HG03103 (cell line): ENCODE results near the gene RGS10.

Source experiments
- ATAC-seq: cut with Tn5 transposase; IDR thresholded peaks from one replicate; pipeline ENCODE4 v1.9.1; 2021; ENCODE audit warnings: low read depth; ENCODE audit not compliant: unreplicated experiment

The RGS10 gene

DNA sequence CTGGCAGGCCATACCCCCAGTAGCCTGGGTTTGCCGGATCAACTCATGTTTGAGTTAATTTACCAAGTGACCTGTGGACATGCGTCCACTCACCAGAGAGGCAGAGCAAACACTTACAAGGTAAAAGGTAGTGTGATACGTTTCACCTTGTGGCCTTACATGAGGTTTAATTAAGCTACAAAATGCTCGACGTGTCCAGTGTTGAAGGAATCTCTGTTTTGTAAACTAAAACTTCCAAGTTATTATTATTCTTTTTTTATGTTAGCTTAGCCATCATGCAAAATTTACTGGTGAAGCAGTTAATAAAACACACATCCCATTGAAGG lies 42.9 kb downstream of the RGS10 start:
- ATAC-seq: no peak

DNA sequence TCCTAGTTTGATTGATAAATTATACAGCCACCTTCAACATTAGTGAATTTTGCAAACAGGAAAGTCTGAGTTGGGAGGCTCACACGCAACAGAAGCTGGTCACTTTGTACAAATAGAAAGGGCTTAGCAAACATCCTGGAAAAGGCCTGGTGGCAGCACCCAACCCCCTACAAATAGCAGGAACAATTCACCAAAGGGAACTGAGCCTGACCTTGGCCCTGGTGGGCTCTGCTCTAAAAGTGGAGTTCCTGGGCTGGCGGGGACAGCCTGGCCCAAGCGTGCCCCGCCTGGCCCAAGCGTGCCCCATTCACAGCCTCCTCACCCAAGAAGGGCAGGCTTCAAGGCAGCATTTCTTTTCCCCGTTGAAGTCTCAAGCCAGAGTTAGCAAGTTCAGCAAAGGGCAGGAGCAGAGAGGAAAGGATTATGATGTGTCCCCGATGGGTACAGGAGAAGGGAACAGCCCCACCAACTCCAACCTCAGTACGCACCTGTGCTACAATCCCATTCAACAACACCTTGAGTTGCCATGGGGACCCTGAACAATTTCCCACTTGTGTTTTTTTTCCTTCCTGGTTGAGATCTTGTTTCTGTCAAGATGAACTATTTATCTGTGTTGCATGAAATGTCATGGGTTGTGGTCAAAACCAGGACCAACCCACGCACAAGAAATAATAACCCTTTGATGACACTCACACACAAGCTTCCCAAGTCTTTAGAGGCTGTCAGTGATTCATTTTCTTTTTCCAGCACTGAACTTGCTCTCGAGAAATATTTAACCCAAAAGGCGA lies 43.4 kb downstream of the RGS10 start:
- no peak for ATAC-seq

- no peak for ATAC-seq
Measured at GRCh38 chr10:119497243-119497642, 45.3 kb downstream of the RGS10 start.

DNA sequence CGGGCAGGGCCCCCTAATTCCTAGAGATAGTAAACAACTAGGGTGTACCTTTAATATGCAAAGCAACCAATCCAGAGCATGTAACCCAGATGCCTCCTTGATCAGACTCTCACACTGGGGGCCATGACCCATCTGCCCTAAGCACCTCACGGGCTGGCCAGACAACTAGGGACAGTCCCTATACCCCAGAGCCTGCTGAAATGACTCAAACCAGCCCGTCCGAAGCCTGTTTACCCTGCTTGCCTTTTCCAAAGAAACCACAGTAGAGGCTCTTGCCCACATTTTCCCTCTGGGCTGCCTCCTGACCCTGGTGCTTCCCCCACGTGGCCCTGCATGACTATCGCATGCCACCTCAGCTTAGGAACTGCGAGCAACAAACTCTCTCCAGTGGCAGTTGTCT lies 46.2 kb downstream of the RGS10 start:
- ATAC-seq: peak; percentile 71

DNA sequence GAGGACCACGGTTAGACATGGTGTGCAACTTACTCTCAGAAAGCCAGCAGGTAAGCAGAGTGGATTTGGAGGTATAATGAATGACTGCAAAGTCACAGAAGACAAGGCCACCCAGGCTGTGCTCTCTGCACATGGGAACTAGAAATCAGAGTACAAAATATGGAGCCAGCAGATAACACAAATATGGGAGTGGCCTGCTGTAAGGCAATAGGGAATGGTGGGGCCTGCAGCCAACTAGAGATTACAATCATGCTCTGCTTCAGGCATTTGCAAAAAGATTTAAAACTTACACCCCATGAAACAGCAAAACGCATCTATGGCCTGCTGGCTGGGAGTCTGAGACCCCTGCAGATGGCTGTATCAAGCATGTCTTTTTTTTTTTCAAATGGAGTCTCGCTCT lies 47.0 kb downstream of the RGS10 start:
- ATAC-seq: no peak

DNA sequence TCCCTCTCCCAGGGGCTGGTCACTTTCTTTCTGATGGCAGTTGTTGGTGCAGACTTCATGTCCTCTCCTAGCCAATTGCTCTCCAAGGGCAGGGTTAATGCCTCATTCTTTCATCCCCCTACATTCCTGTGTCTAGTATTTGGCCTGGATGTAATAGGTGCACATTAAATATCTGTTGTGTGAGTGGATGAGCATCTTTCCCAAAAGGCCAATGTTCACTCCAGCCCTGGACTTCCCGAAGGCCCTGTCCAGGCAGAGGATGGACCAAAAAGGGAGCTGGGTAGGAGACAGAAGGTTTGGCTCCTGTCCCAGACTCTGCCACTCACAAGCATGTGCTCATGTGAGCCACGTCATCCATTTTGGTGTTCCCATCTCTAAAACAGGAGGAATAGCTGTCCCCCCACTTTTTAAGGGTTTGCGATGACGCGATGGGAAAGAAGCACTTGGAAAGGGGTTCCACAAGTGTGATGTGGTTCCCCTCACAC lies 47.5 kb downstream of the RGS10 start:
- ATAC-seq: no peak

GRCh38 chr10:119494236-119495020 lies 48.1 kb downstream of the RGS10 start:
- ATAC-seq: no peak

DNA sequence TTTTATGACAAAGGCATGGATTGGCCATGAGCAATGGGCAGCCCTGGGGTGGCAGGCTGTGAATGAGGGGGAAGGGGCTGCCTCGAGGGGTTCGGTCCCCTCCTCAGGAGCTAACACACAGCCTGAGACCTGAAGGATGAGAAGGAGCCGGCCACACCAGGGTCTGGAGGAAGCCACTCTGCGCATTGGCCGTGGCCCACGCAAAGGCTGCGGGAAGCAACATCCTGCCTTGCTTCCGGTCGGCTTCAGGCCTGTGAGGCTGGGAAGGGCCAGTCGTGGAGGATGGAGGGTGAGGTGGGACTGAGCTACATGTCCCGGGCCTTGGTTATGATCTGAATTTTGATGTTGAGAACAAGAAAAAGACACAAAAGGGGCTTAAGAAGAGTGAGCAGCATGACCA lies 49.4 kb downstream of the RGS10 start:
- ATAC-seq: no peak

DNA sequence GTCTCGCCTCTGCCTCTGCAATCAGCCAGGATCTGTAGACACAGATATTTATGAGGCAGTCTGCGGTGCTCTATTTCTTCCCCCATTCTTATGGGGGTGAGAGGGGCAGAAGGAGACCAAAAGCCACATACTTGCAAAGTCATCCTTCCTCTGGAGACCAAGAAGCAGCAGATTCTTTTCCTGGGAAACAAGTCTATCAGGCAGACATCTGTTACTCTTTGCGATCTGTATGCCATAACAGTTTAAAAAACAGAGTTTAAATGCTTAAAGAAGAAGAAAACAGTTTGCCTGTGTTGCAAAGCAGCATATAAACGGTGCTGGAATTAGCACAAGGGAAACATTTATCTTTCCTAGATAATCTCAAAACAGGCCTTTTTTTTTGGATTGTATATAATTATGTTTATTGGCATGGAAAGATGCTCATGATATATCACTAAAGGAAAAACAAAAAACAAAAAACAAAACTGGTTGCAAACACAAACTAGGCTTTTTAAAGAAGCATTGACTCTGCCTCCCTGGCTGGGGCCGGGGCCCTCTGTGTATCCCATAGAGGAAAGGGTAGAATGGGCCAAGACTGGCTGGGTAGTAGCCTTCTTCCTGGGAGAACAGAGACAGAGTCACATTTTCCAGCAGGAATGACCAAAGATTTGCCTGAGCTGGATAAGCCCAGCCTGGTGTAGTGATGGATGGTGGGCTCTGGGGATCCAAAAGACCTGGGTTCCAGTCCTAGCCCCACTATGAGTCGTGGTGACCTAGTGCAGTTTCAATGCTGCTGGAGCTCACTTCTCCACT lies 50.4 kb downstream of the RGS10 start:
- ATAC-seq: no peak

GRCh38 chr10:119489991-119490326 lies 52.6 kb downstream of the RGS10 start:
- no peak for ATAC-seq

DNA sequence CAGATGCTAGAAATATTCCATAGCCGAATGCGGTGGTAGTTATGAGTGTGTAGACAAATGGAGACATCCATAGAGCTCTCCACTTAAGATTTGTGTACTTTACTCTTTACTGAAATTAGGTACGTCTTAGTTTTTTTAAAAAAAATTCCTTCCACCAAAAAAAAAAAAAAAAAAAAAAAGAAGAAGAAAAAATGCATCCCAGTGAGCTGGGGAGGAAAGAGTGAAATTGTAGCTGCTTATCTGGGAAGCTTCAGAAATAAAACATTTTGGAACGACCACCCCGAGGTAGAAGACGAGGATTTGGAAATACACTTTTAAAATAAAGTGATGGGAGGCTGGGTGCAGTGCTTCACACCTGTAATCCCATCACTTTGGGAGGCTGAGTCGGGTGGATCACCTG lies 53.8 kb downstream of the RGS10 start:
- no peak for ATAC-seq

DNA sequence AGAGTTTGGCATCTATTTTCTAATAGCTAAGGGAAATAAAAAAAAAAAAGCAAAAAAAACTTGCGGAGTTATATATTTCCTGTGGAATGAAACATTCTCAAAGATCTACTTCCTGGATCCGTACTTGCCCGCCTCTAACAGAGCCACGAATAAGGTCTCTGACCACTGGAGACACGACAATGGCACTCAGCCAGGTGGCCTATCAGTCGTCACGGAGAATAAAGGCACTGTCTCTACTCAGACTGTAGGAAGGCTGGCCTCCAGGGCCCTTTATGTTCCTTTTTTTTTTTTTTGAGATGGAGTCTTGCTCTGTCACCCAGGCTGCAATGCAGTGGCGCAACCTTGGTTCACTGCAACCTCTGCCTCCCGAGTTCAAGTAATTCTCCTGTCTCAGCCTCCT lies 58.7 kb downstream of the RGS10 start:
- ATAC-seq: no peak

DNA sequence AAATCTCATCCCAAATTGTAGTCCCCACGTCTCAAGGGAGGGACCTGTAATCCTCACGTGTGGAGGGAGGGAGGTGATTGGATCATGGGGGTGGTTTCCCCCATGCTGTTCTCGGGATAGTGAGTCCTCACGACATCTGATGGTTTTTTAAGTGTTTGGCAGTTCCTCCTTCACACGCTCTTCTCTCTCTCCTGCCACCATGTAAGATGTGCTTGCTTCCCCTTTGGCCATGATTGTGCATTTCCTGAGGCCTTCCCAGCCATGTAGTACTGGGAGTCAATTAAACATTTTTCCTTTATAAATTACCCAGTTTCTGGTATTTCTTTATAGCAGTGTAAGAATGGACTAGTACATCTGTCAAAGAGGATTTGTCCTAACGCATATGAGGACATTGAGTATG lies 59.5 kb downstream of the RGS10 start:
- ATAC-seq: no peak

GRCh38 chr10:119481781-119482426 lies 60.6 kb downstream of the RGS10 start:
- no peak for ATAC-seq

DNA sequence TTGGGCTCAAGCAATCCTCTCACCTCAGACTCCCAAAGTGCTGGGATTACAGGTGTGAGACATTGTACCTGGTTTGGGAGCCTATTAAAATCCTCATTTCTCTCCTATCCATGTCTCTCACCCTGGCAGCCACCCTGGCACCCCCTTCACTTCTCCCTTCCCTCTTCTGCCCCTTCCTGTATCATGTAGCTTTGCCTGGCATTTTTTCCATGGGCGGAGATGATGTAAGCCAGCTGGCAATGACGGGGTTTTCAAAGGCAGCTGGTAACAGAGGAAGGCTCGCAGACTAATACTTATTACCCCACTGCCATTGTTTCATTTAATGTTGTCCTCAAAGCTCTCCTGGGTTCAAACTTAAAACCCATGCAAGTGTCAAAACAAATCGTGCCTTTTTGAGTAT lies 61.9 kb downstream of the RGS10 start:
- ATAC-seq: no peak

DNA sequence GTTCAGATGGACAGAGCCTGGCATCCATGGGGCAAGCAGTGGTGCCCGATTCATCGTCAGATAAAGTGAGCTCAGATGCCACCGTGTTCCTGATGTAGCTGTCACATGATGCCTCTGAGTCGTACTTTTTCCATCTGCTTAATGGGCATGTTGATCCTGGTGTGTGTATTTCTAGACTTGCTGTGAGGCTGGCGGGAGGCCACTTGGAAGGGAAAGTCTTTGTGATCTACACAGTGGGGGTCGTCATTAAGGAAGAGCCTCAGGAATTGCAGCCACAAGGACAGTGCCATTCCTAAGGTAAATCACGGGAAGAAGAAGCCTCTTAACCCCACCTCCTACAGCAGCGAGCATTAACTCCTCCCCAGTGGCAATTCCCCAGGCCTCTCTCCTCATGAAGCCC lies 63.0 kb downstream of the RGS10 start:
- ATAC-seq: no peak

GRCh38 chr10:119478811-119479341 lies 63.6 kb downstream of the RGS10 start:
- no peak for ATAC-seq

DNA sequence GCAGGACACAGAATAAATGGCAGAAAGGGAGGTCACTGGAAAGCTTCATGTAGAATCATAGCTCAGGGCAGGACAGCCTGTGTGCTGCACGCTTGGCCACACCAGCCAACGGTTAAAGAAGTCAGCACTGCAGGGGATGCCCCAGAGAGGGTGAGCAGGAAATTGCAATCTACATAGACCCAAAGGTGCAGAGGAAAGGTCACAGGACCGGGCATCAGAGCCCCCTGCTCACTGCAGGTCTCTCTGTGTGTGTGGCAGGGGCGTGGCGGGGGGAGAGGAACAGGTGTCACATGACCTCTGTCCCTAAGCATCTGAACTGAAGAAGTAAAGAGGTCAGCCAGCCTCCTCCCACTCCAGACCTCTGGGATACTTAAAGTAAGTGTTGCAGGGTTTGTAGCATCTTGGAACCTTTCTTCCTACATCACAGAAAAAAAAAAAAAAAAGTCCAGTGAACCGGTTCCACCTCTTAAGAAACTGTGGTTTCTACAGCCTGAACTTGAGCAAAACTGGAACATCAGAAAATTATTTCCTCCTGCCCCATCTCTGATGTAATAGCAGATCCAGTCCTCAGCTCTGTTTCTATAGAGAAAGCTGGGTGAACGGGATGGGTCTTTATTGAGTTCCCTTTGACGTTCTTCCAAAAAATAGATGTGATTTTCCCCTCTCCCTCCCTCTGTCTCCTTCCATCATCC lies 64.3 kb downstream of the RGS10 start:
- peak; percentile 79 for ATAC-seq

DNA sequence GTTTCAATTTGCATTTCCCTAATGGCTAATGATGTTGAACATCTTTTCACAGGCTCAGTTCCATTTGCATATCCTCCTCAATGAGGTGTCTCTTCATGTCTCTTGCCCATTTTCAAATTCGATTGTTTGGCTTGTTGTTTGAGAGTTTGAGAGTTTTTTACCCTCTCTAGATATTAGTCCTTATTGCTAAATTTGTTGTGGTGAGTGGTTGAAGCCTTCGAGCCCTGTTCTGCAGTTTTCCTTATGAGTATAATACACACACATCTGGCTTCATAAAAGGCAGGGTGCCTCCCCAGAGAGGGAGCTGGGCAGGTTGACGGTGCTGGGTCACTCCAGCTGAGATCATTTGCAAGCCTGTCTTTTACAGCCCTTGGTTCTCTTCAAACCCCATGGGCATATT lies 65.1 kb downstream of the RGS10 start:
- ATAC-seq: peak; percentile 37

GRCh38 chr10:119474606-119475005 lies 67.9 kb downstream of the RGS10 start:
- no peak for ATAC-seq
